A549 (cell line): Measurements from ENCODE around the gene FJX1.

Experiments used
- CTCF ChIP-seq: fragments of >200 bp; sonication (Bioruptor Twin); formaldehyde crosslinking; IDR thresholded peaks from 3 replicates; pipeline ENCODE4 v1.5.1; 2016
- EP300 ChIP-seq, 2 experiments: fragments of >200 bp; sonication (Bioruptor Twin); formaldehyde crosslinking; IDR thresholded peaks; 2 replicates in 1 of 2; 3 replicates in 1 of 2; pipeline ENCODE4 v1.6.1; 2016 to 2017
- MAX ChIP-seq: IDR thresholded peaks from 2 replicates; pipeline ENCODE4 v1.6.1; 2012
- RAD21 ChIP-seq, 2 experiments: fragments of >200 bp in 1 of 2; sonication (Bioruptor Twin) in 1 of 2; formaldehyde crosslinking in 1 of 2; IDR thresholded peaks in 1 of 2; conservative IDR thresholded peaks in 1 of 2; 2 replicates in 1 of 2; 3 replicates in 1 of 2; pipeline ENCODE4 v1.6.1; 2012 to 2018; ENCODE audit warnings: inconsistent platforms in 1 of 2
- RCOR1 ChIP-seq: fragments of 150-350 bp; IDR thresholded peaks from 2 replicates; pipeline ENCODE4 v1.6.1; 2014; ENCODE audit warnings: antibody characterized with exemption, low read length, low read depth
- REST ChIP-seq: fragments of 200-600 bp; sonication (generic); IDR thresholded peaks from 2 replicates; pipeline ENCODE4 v1.6.1; 2016; ENCODE audit warnings: antibody characterized with exemption, mild to moderate bottlenecking, moderate library complexity
- RFX5 ChIP-seq: fragments of 450-650 bp; IDR thresholded peaks from 2 replicates; pipeline ENCODE4 v1.7.1; 2014; ENCODE audit warnings: antibody characterized with exemption, mild to moderate bottlenecking, moderate library complexity

GRCh38 chr11:35623621-35624168 lies 5.4 kb downstream of the FJX1 start:
- TF ChIP-seq RAD21 (conservative IDR thresholded peaks at IDR 0.05 in 1 of 2, IDR thresholded peaks at IDR 0.05 in 1 of 2) (no peak), REST (no peak), RCOR1 (no peak), EP300 (IDR thresholded peaks at IDR 0.05) (no peak), CTCF (no peak), MAX (no peak), RFX5 (no peak)
